Measurements from ENCODE around the gene CAPN5.

DNA sequence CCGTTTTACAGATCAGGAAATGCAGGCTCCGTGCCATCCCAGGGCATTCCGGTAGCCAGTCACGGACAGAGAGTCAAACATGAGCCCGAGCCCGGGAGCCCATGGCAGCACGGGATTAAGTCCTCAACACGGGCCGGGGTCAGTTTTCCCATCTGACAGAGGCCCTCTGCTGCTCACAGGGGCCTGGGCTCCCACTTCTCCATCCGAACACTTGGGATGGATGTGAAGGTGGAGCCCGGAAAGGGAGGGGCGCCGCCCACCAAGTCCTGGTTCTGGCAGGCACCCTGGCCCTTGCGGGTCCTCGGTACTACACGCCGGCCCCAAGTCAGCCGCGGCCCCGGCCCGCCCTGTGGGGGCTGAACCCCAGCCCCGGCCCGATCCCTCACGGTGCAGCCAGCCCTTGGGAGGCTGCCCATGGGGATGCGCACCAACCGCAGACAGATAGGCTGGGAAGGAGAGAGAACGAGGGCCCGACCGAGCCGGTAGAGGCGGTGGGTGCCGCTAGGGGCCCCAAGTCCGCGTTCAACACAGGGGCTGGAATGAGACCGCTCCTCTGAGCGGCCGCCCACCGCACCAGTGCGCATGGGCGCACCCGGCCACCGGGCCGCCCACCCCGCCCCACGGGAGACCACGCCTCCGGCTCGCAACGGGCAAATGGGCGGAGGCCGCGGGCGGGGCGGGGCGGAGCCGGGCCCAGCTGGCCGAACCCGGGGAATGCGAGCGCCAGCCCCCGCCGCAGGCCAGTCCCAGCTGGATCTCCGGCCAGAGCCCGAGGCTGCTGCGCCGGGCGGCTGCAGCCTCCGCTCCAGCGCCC is at the start of gene CAPN5:
- TF ChIP-seq, protein P1, sequence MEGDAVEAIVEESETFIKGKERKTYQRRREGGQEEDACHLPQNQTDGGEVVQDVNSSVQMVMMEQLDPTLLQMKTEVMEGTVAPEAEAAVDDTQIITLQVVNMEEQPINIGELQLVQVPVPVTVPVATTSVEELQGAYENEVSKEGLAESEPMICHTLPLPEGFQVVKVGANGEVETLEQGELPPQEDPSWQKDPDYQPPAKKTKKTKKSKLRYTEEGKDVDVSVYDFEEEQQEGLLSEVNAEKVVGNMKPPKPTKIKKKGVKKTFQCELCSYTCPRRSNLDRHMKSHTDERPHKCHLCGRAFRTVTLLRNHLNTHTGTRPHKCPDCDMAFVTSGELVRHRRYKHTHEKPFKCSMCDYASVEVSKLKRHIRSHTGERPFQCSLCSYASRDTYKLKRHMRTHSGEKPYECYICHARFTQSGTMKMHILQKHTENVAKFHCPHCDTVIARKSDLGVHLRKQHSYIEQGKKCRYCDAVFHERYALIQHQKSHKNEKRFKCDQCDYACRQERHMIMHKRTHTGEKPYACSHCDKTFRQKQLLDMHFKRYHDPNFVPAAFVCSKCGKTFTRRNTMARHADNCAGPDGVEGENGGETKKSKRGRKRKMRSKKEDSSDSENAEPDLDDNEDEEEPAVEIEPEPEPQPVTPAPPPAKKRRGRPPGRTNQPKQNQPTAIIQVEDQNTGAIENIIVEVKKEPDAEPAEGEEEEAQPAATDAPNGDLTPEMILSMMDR (conservative IDR thresholded peaks at IDR 0.05 in 1 of 2, IDR thresholded peaks at IDR 0.05 in 1 of 2; ENCODE audit: extremely low read depth in 1 of 2, insufficient read depth in 1 of 2, low read depth in 1 of 2, low read length in 2 of 2) = peak in 1 of 2 donors; percentile 24
- TF ChIP-seq EZH2 (IDR thresholded peaks at IDR 0.05; ENCODE audit: borderline replicate concordance, low read length) = no peak

All from mammary epithelial cell (primary cell).